Measurements from ENCODE around the gene NBPF12.
"Not testable (repeated sequence)": the region's sequence is repeated elsewhere in the genome, so short reads cannot be mapped to it uniquely, and the experiment has no call there.

DNA sequence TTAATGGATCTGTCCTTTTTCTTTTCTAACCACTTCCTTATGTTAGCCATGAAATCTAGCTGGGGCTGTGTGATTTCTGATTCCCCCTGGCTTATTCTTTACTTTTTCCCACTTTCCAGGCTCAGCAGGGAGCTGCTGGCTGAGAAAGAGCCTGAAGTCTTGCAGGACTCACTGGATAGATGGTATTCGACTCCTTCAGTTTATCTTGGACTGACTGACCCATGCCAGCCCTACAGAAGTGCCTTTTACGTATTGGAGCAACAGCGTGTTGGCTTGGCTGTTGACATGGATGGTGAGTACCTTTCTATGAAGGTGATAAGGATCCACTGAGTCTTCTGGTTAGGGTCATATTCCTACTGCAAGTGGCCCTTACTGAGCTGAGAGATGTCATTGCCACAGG is 51.3 kb downstream of the NBPF12 start:
- TF ChIP-seq CTCF, EP300 (IDR thresholded peaks at IDR 0.05): not testable (repeated sequence)

All from stomach (tissue), 4 donors.